ENCODE results near the gene BRSK1. TPM values are rescaled to one million over a fixed set of nuclear protein-coding genes. Genes with fewer than 3 reads are reported as not detected.

BRSK1 gene
- polyA plus RNA-seq, 3 donors, result not detected

- Mint-ChIP-seq H3K27ac (no peak overlapping the region), H3K4me1 (peaks cover 5% of the 10 kb centered on the region), H3K36me3 (peaks cover 16 to 22% of the 10 kb centered on the region in 2 donors), H3K9me3 (peaks cover 0 to 9% (median 4%) of the 10 kb centered on the region in 7 donors), H3K27me3 (ENCODE audit: low read depth in 3 of 3) (no peaks in the 10 kb centered on the region), H3K4me3 (no peak overlapping the region)
- Histone ChIP-seq H4K20me1 (ENCODE audit: insufficient read depth, low read length) (no peaks in the 10 kb centered on the region), H3K79me2 (ENCODE audit: insufficient read depth, low read length) (no peaks in the 10 kb centered on the region), H3K27ac (ENCODE audit: low read depth in 1 of 2, low read length in 2 of 2) (no peak overlapping the region), H3K9ac (ENCODE audit: insufficient read depth, low read length, poor library complexity, severe bottlenecking) (no peak overlapping the region), H3K4me2 (replicated peaks; ENCODE audit: extremely low read depth, low read length, poor library complexity, severe bottlenecking) (no peak overlapping the region), H3K27me3 (ENCODE audit: control insufficient read depth in 2 of 2, insufficient read depth in 2 of 2, low read length in 2 of 2) (no peaks in the 10 kb centered on the region), H3K4me3 (replicated peaks in 1 of 3; ENCODE audit: low read depth in 2 of 3, low read length in 3 of 3) (no peak overlapping the region), H3K4me1 (ENCODE audit: control insufficient read depth in 1 of 2, insufficient read depth in 2 of 2, low read length in 2 of 2) (peaks cover 6 to 7% of the 10 kb centered on the region in 2 donors), H3K36me3 (replicated peaks in 1 of 2; ENCODE audit: control insufficient read depth in 1 of 2, insufficient read depth in 2 of 2, low read length in 2 of 2) (peaks cover 0 to 13% of the 10 kb centered on the region in 2 donors), H3K9me3 (replicated peaks in 1 of 2; ENCODE audit: control insufficient read depth in 1 of 2, insufficient read depth in 1 of 2, low read length in 2 of 2) (peaks cover 0 to 3% of the 10 kb centered on the region in 2 donors), H2AFZ (ENCODE audit: insufficient read depth, low read depth, low read length, poor library complexity, severe bottlenecking) (no peak overlapping the region)
- no peak for DNase-seq
- intact Hi-C loops (cut with micrococcal nuclease), result no loop called here
- no peak for TF ChIP-seq CTCF (IDR thresholded peaks at IDR 0.05)
- 100% methylated on average over 1 of the region's 5 CpGs for WGBS (ENCODE audit: insufficient coverage)
Observed at GRCh38 chr19:55264531-55264930, 19.3 kb upstream of the BRSK1 start.

- no peak for DNase-seq
- no peaks in the 10 kb centered on the region for H4K20me1 ChIP-seq (ENCODE audit: insufficient read depth, low read length)
- H3K27ac ChIP-seq (ENCODE audit: low read depth in 1 of 2, low read length in 2 of 2), result no peak overlapping the region
- H3K36me3 ChIP-seq (replicated peaks in 1 of 2; ENCODE audit: control insufficient read depth in 1 of 2, insufficient read depth in 2 of 2, low read length in 2 of 2), result peaks cover 0 to 16% of the 10 kb centered on the region in 2 donors
- H3K9me3 ChIP-seq (replicated peaks in 1 of 2; ENCODE audit: control insufficient read depth in 1 of 2, insufficient read depth in 1 of 2, low read length in 2 of 2), result peaks cover 0 to 3% of the 10 kb centered on the region in 2 donors
- no peak for TF ChIP-seq CTCF (IDR thresholded peaks at IDR 0.05)
- peaks cover 17 to 26% of the 10 kb centered on the region in 2 donors for H3K36me3 Mint-ChIP-seq
- H3K27me3 ChIP-seq (ENCODE audit: control insufficient read depth in 2 of 2, insufficient read depth in 2 of 2, low read length in 2 of 2), result no peaks in the 10 kb centered on the region
- peaks cover 2% of the 10 kb centered on the region for H3K4me1 Mint-ChIP-seq
- WGBS (ENCODE audit: insufficient coverage), result 100% methylated on average over 8 of the region's 16 CpGs
- no peaks in the 10 kb centered on the region for H3K79me2 ChIP-seq (ENCODE audit: insufficient read depth, low read length)
- H3K4me3 Mint-ChIP-seq, result no peak overlapping the region
- H3K9ac ChIP-seq (ENCODE audit: insufficient read depth, low read length, poor library complexity, severe bottlenecking), result no peak overlapping the region
- peaks cover 0 to 9% (median 4%) of the 10 kb centered on the region in 7 donors for H3K9me3 Mint-ChIP-seq
- no peak overlapping the region for H3K4me3 ChIP-seq (replicated peaks in 1 of 3; ENCODE audit: low read depth in 2 of 3, low read length in 3 of 3)
- H2AFZ ChIP-seq (ENCODE audit: insufficient read depth, low read depth, low read length, poor library complexity, severe bottlenecking), result no peak overlapping the region
- intact Hi-C loops (cut with micrococcal nuclease), result no loop called here
- no peak overlapping the region for H3K4me2 ChIP-seq (replicated peaks; ENCODE audit: extremely low read depth, low read length, poor library complexity, severe bottlenecking)
- peaks cover 0 to 1% of the 10 kb centered on the region in 2 donors for H3K4me1 ChIP-seq (ENCODE audit: control insufficient read depth in 1 of 2, insufficient read depth in 2 of 2, low read length in 2 of 2)
- no peaks in the 10 kb centered on the region for H3K27me3 Mint-ChIP-seq (ENCODE audit: low read depth in 3 of 3)
- no peak overlapping the region for H3K27ac Mint-ChIP-seq
Observed at GRCh38 chr19:55265173-55265572, 18.6 kb upstream of the BRSK1 start.
